GM18909 (cell line): Measurements from ENCODE around the gene ANXA8.
"Not testable (repeated sequence)": the region's sequence is repeated elsewhere in the genome, so short reads cannot be mapped to it uniquely, and the experiment has no call there.

Experiments
- ATAC-seq: cut with Tn5 transposase; IDR thresholded peaks from one replicate; pipeline ENCODE4 v1.9.1; 2021; ENCODE audit warnings: mild to moderate bottlenecking; ENCODE audit not compliant: unreplicated experiment, poor library complexity

ANXA8 gene

GRCh38 chr10:47465216-47465917, 18.5 kb downstream of the ANXA8 start:
- ATAC-seq, result not testable (repeated sequence)

DNA sequence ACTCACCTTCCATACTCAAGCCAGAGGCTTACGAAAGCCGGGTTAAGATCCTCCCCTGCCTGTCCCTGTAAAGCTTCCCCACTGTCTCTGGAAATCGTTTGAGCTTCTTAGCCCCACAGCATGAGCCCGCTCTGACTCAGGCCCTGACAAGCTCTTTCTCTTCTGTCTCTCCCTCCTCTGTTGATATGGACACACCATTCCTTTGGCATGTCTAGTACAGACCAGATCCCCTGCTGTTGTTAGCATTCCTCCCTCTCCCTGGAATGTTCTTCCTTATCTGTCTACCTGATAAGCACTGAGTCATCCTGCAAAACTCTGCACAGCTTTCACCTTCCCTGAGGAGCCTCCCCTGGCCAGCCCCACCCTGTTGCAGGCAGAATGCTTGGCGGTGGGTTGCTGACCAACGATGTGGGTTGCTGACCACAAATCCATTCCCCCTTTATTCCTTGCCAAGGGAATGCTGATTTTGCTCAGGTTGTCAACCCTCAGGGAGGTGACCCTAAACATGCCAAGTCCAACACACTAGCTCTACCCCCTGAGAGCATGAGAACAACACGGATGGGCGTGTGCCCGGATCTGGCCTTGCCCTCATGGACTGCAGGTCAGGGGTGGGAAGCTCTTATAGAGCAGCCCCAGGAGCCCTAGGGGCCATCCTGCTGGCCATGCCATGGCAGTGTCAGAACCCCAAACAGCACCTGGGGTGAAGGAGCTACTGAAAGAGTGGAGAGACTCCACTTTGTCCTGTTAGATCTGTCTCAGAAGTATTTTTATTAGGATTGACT, 21.1 kb downstream of the ANXA8 start:
- ATAC-seq, result not testable (repeated sequence)

GRCh38 chr10:47461261-47461687, 22.6 kb downstream of the ANXA8 start:
- not testable (repeated sequence) for ATAC-seq

DNA sequence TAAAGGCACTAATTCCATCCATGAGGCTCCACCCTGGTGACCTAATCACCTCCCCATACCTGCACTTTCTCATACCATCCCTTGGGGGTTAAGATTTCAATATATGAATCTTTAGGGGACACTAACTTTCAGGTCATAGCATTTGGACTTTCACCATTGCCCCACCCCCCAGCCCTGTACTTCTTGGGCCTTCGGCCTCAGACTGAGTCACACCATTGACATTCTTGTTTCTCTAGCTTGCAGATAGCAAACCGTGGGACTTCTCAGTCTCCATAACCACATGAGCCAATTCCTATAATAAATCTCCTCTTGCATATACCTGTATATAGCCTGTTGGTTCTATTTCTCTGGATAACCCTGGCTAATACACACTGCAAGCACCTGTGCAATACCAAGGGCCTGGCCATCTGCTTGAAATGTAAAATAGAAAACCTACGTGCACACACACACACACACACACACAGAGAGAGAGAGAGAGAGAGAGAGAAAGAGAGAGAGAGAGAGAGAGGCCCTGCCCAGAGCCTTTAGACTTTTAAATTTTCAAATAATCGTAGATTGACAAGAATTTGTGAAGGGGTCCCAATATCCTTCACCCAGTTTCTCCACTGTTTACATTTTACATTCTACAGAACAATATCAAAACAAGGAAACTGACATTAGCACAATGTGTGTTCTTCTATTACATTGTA, 25.3 kb downstream of the ANXA8 start:
- ATAC-seq, result no peak

- ATAC-seq, result no peak
Observed at GRCh38 chr10:47457826-47458225, 26.1 kb downstream of the ANXA8 start.

GRCh38 chr10:47457528-47457820, 26.4 kb downstream of the ANXA8 start:
- ATAC-seq, result no peak

GRCh38 chr10:47456794-47457527, 27.0 kb downstream of the ANXA8 start:
- ATAC-seq, result no peak

DNA sequence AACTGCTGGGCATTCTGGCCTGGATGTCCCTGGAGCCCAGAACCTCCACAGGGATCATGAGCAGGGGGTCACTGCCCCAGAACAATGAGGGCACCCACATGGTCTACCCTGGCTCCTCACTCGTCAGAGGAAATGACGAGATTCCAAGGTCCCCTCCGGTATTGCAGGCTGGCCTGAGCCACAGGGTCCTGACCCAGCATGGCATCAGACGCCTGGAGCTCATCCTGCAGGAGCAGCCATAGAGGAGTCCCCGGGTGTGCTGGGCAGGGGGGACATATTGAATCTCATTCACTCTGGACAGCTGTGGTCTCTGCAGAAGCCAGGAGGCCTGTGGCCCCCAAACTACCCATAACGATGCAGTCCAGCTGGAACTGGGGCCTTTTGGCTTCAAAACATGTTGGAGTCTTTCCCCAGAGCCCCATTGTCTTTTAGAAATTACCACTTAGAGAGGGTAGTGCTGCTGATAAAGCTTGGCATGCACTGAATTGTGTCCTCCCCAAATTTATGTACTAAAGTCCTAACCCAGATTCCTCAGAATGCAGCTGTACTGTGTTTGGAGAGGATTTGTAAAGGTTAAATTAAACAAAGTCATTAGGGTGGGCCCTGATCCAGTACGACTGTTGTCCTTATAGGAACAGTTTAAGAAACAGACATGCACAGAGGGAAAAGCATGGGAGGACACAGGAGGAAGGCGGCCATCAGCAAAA, 27.7 kb downstream of the ANXA8 start:
- ATAC-seq, result no peak

GRCh38 chr10:47455350-47456078, 28.4 kb downstream of the ANXA8 start:
- not testable (repeated sequence) for ATAC-seq

DNA sequence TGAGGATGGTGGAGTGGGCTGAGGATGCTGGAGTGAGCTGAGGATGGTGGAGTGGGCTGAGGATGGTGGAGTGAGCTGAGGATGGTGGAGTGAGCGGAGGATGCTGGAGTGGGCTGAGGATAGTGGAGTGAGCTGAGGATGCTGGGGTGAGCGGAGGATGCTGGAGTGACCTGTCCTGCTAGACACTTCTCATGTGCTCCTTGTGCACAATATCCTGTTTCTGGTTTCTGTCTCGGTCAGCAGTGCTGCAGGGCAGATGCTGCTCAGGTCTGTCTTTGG, 29.2 kb downstream of the ANXA8 start:
- ATAC-seq, result no peak

- no peak for ATAC-seq
Observed at GRCh38 chr10:47454008-47454779, 29.7 kb downstream of the ANXA8 start.

- ATAC-seq, result no peak
Observed at GRCh38 chr10:47453141-47454007, 30.5 kb downstream of the ANXA8 start.

GRCh38 chr10:47452495-47453140, 31.3 kb downstream of the ANXA8 start:
- ATAC-seq, result no peak

DNA sequence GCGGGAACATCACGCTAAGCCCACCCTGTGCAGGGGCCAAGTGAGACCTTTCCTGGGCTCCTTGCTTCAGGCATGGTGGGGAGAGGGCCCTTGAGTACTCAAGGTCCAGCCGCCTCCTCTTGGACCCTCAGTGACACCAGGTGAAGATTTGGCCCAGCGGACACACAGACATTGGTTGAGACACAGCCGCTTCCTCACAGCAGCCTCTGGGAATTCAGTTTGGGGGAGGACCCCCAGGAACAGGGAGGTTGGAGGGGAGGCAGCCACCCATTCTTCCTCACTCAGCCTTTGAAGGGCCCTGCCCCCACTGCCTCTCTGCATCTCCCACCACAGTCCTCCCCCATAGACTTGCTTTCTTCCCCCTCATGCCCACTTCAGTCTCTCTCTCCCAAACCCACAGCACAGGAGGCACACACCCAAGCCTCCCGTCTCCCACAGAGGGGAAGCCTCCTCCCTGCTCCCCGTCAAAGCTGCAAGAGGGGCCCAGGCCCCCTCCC, 31.9 kb downstream of the ANXA8 start:
- ATAC-seq, result no peak

DNA sequence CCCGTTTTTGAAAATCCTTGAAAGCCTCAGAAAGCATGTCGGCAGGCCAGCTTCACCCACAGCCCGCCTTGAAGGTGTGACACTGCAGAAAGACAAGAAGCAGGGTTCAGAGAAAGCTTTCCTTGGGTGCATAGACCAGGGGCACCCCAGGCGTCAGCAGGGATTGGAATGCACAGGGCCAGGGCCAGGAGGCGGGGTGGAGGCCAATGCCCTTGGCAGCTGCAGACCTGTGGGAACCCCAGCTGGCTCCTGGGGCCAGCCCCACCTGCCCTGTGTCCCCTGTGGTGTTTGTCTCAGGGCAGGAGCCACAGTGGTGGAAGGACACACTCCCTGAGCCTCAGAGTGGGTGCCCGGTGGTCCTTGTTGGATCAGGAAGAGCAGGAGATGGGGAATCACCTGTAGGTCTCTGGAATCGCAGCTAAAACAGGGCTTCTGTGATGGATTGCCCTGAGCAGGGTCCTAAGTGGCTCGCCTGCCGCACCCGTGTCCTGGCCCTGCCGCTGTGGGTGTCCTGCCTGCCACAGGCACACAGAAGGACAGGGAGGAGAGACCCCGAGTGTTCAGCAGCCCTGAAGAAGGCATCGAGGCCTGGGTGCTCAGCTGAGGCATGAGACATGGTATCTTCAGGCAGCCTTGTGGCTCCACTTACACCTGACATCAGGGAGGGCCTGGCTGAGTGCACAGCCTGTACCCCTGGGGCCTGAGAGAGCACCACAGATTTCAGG, 32.5 kb downstream of the ANXA8 start:
- ATAC-seq, result no peak

- no peak for ATAC-seq
Observed at GRCh38 chr10:47450442-47450841, 33.5 kb downstream of the ANXA8 start.

- no peak for ATAC-seq
Observed at GRCh38 chr10:47449979-47450378, 33.9 kb downstream of the ANXA8 start.
